Activated gamma-delta T cell (primary cell): Measurements from ENCODE around the gene CHMP5.
"Not testable (repeated sequence)": the region's sequence is repeated elsewhere in the genome, so short reads cannot be mapped to it uniquely, and the experiment has no call there.

ENCODE experiments used
- DNase-seq: peaks from one replicate; lab custom pipeline; 2025; lab: John Stamatoyannopoulos, UW

The CHMP5 gene

DNA sequence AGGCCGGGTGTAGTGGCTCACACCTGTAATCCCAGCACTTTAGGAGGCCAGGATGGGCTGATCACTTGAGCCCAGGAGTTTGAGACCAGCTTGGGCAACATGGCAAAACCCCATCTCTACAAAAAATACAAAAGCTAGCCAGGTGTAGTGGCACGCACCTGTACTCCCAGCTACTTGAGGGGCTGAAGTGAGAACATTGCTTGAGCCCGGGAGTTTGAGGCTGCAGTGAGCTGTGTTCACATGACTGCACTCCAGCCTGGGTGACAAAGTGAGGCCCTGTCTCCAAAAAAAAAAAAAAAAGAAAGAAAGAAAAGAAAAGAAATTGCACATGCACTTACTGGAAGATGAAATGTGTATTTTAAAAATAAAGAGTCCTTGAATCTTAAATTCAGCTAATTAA lies 52.3 kb downstream of the CHMP5 start:
- not testable (repeated sequence) for DNase-seq

DNA sequence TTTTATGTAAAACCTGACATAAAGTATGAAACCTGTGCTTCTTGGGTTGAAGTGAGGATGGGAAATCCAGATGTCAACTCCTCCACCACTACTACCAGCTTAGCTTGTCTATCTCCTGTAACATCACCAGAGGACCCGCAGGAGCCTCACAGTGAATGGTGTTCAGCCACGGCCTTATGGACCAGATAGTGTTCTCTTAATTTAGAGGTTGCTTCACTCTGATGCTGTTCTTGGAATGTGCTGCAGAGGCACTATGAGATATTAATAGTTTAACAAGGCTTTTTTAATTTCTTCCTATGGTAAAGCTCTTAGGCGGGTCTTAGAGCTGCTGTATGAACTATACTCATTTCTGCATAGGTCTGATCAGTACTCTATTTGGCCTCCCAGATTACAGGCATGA lies 53.4 kb downstream of the CHMP5 start:
- no peak for DNase-seq

GRCh38 chr9:33318781-33319180 lies 53.9 kb downstream of the CHMP5 start:
- DNase-seq: no peak

- no peak for DNase-seq
Measured at GRCh38 chr9:33320230-33320567, 55.4 kb downstream of the CHMP5 start.

GRCh38 chr9:33320568-33321261 lies 55.9 kb downstream of the CHMP5 start:
- DNase-seq: no peak

DNA sequence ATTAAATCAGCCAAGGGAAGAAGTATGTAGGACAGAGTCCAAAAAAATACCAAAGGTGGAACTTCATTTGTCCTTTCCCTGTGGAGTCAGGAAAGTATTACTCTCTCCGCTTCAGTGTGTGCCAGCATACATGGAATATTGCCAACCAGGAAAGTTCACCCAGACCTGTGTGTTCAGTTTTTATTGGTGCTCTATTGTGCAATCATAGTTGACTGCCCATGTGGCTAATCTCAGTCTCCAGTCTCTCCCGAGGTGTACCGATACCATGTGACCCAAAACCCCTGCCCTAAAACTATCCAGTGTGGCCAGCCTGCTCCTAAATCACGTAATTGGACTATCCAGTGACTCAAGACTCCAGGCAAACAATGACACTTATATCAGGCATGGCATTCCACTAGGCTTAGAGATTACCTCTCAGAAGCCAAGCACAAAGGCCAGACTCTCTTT lies 64.3 kb downstream of the CHMP5 start:
- no peak for DNase-seq

- DNase-seq: no peak
Measured at GRCh38 chr9:33329979-33330378, 65.1 kb downstream of the CHMP5 start.

- no peak for DNase-seq
Measured at GRCh38 chr9:33331377-33331891, 66.6 kb downstream of the CHMP5 start.
